HG02885 (cell line): ENCODE measurements around the gene TSPAN33.
"Not testable (repeated sequence)": the region's sequence is repeated elsewhere in the genome, so short reads cannot be mapped to it uniquely, and the experiment has no call there.

ENCODE experiments used
- ATAC-seq: cut with Tn5 transposase; IDR thresholded peaks from one replicate; pipeline ENCODE4 v1.9.1; 2021; ENCODE audit warnings: mild to moderate bottlenecking; ENCODE audit not compliant: unreplicated experiment, poor library complexity

The TSPAN33 gene

GRCh38 chr7:129144095-129144833 lies at the start of gene TSPAN33:
Gene TSPAN33 (plus strand): TSS chr7:129144707. CDS start chr7:129144981, 274 bp downstream.
- peak; percentile 84 for ATAC-seq

GRCh38 chr7:129095258-129095657 lies 49.2 kb upstream of the TSPAN33 start:
- ATAC-seq, result peak; percentile 77

GRCh38 chr7:129098409-129099084 lies 46.0 kb upstream of the TSPAN33 start:
- no peak for ATAC-seq

- no peak for ATAC-seq
These were observed 43.7 kb upstream of the TSPAN33 start for GRCh38 chr7:129100827-129101166.

GRCh38 chr7:129101746-129102145 lies 42.8 kb upstream of the TSPAN33 start:
- no peak for ATAC-seq

GRCh38 chr7:129103561-129104324 lies 40.8 kb upstream of the TSPAN33 start:
- ATAC-seq, result no peak

GRCh38 chr7:129108581-129108980 lies 35.9 kb upstream of the TSPAN33 start:
- no peak for ATAC-seq

GRCh38 chr7:129110258-129110981 lies 34.1 kb upstream of the TSPAN33 start:
- no peak for ATAC-seq

- ATAC-seq, result no peak
These were observed 33.5 kb upstream of the TSPAN33 start for GRCh38 chr7:129110982-129111376.

- ATAC-seq, result no peak
These were observed 28.8 kb upstream of the TSPAN33 start for GRCh38 chr7:129115676-129116075.

- ATAC-seq, result no peak
These were observed 26.3 kb upstream of the TSPAN33 start for GRCh38 chr7:129118182-129118581.

- no peak for ATAC-seq
These were observed 25.5 kb upstream of the TSPAN33 start for GRCh38 chr7:129118976-129119375.

GRCh38 chr7:129121501-129122077 lies 22.9 kb upstream of the TSPAN33 start:
- ATAC-seq, result not testable (repeated sequence)

- peak; percentile 49 for ATAC-seq
These were observed 22.3 kb upstream of the TSPAN33 start for GRCh38 chr7:129122078-129122750.

GRCh38 chr7:129122751-129123509 lies 21.6 kb upstream of the TSPAN33 start:
- ATAC-seq, result peak; percentile 77

GRCh38 chr7:129123510-129123857 lies 21.0 kb upstream of the TSPAN33 start:
- peak; percentile 22 for ATAC-seq

- no peak for ATAC-seq
These were observed 18.2 kb upstream of the TSPAN33 start for GRCh38 chr7:129126314-129126713.

- no peak for ATAC-seq
These were observed 17.4 kb upstream of the TSPAN33 start for GRCh38 chr7:129127154-129127553.

- no peak for ATAC-seq
These were observed 16.9 kb upstream of the TSPAN33 start for GRCh38 chr7:129127601-129128000.
